Measurements from ENCODE around the gene SCP2.

The SCP2 gene

DNA sequence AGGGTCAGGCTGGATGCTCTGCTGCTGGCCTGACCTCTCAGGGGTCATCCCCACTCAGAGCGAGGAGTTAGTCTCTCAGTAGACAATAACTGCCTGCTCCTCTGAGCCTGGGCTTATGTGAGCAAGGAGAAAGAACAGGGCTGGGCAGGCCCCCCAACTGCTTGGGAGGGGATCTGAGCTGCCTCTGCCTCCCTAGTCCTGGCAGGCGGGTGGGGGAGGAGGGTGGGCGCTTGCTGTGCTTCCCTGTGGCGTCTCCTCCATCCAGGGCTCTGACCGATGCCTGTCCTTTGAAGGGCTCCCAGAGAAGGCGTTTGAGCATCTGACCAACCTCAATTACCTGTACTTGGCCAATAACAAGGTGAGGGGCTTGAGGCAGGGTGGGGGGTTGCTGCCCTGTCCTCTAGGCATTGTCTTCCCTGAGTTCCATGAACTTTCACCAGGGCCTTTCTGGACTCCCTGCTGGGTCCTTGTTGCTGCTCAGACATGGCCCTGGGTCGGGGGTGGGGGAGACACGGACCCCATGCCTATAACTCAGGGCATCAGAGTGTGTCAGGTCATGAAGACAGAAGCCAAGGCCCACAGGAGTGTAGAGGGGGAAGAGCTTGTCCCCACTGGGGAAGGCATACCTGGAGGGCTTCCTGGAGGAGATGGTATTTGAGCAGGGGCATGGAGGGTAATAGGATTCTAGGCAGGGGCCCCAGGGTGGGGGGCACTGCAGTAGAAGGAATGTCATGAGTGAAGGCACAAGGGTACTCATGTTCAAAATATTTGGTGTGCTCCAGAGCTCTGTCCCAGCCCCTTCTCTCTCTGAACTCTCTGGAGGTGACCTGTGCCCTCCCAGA lies 147.5 kb downstream of the SCP2 start (continued):
- TF ChIP-seq, protein P1, sequence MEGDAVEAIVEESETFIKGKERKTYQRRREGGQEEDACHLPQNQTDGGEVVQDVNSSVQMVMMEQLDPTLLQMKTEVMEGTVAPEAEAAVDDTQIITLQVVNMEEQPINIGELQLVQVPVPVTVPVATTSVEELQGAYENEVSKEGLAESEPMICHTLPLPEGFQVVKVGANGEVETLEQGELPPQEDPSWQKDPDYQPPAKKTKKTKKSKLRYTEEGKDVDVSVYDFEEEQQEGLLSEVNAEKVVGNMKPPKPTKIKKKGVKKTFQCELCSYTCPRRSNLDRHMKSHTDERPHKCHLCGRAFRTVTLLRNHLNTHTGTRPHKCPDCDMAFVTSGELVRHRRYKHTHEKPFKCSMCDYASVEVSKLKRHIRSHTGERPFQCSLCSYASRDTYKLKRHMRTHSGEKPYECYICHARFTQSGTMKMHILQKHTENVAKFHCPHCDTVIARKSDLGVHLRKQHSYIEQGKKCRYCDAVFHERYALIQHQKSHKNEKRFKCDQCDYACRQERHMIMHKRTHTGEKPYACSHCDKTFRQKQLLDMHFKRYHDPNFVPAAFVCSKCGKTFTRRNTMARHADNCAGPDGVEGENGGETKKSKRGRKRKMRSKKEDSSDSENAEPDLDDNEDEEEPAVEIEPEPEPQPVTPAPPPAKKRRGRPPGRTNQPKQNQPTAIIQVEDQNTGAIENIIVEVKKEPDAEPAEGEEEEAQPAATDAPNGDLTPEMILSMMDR (tag by site-specific recombination; IDR thresholded peaks at IDR 0.05), result no peak
- TF ChIP-seq ZNF837 (tag by site-specific recombination; IDR thresholded peaks at IDR 0.05) (no peak), SCRT1 (tag by site-specific recombination; IDR thresholded peaks at IDR 0.05; ENCODE audit: borderline replicate concordance) (no peak), ZNF544 (tag by site-specific recombination; IDR thresholded peaks at IDR 0.05) (no peak), ZNF354C (tag by site-specific recombination; IDR thresholded peaks at IDR 0.05; ENCODE audit: borderline replicate concordance, low read depth) (no peak), ZNF175 (tag by site-specific recombination; IDR thresholded peaks at IDR 0.05) (no peak), ZNF621 (tag by site-specific recombination; IDR thresholded peaks at IDR 0.05) (no peak), GLIS1 (tag by site-specific recombination; IDR thresholded peaks at IDR 0.05) (no peak)
- TF ChIP-seq, protein P2, sequence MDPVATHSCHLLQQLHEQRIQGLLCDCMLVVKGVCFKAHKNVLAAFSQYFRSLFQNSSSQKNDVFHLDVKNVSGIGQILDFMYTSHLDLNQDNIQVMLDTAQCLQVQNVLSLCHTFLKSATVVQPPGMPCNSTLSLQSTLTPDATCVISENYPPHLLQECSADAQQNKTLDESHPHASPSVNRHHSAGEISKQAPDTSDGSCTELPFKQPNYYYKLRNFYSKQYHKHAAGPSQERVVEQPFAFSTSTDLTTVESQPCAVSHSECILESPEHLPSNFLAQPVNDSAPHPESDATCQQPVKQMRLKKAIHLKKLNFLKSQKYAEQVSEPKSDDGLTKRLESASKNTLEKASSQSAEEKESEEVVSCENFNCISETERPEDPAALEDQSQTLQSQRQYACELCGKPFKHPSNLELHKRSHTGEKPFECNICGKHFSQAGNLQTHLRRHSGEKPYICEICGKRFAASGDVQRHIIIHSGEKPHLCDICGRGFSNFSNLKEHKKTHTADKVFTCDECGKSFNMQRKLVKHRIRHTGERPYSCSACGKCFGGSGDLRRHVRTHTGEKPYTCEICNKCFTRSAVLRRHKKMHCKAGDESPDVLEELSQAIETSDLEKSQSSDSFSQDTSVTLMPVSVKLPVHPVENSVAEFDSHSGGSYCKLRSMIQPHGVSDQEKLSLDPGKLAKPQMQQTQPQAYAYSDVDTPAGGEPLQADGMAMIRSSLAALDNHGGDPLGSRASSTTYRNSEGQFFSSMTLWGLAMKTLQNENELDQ (tag by site-specific recombination; IDR thresholded peaks at IDR 0.05; ENCODE audit: low read depth), result no peak

DNA sequence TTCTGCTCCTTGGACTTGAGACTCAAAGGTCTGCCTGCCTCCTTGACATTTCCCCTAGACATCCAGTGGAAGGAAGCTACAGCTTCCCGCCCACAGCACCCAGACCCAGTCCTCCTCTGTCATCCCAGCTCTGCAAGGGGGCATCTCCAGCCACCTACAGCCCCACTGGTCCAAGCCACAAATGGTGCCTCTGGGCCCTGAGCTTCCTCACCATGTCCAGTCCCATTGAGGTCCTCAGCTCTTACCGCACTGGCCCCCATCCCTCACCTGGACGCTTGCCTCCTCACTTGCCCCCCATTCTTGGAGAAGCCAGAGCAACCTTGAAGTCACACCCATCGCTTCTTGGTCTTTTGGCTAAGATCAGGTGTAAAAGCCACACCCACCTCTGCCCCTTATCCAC lies 148.1 kb downstream of the SCP2 start:
- TF ChIP-seq, protein P3, sequence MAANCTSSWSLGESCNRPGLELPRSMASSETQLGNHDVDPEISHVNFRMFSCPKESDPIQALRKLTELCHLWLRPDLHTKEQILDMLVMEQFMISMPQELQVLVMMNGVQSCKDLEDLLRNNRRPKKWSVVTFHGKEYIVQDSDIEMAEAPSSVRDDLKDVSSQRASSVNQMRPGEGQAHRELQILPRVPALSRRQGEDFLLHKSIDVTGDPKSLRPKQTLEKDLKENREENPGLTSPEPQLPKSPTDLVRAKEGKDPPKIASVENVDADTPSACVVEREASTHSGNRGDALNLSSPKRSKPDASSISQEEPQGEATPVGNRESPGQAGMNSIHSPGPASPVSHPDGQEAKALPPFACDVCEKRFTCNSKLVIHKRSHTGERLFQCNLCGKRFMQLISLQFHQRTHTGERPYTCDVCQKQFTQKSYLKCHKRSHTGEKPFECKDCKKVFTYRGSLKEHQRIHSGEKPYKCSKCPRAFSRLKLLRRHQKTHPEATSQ (tag by site-specific recombination; IDR thresholded peaks at IDR 0.05), result no peak
- TF ChIP-seq, protein P4, sequence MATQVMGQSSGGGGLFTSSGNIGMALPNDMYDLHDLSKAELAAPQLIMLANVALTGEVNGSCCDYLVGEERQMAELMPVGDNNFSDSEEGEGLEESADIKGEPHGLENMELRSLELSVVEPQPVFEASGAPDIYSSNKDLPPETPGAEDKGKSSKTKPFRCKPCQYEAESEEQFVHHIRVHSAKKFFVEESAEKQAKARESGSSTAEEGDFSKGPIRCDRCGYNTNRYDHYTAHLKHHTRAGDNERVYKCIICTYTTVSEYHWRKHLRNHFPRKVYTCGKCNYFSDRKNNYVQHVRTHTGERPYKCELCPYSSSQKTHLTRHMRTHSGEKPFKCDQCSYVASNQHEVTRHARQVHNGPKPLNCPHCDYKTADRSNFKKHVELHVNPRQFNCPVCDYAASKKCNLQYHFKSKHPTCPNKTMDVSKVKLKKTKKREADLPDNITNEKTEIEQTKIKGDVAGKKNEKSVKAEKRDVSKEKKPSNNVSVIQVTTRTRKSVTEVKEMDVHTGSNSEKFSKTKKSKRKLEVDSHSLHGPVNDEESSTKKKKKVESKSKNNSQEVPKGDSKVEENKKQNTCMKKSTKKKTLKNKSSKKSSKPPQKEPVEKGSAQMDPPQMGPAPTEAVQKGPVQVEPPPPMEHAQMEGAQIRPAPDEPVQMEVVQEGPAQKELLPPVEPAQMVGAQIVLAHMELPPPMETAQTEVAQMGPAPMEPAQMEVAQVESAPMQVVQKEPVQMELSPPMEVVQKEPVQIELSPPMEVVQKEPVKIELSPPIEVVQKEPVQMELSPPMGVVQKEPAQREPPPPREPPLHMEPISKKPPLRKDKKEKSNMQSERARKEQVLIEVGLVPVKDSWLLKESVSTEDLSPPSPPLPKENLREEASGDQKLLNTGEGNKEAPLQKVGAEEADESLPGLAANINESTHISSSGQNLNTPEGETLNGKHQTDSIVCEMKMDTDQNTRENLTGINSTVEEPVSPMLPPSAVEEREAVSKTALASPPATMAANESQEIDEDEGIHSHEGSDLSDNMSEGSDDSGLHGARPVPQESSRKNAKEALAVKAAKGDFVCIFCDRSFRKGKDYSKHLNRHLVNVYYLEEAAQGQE (tag by site-specific recombination; IDR thresholded peaks at IDR 0.05), result no peak
- TF ChIP-seq, protein P5, sequence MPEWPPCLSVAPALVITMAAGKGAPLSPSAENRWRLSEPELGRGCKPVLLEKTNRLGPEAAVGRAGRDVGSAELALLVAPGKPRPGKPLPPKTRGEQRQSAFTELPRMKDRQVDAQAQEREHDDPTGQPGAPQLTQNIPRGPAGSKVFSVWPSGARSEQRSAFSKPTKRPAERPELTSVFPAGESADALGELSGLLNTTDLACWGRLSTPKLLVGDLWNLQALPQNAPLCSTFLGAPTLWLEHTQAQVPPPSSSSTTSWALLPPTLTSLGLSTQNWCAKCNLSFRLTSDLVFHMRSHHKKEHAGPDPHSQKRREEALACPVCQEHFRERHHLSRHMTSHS (tag by site-specific recombination; IDR thresholded peaks at IDR 0.05), result no peak
- no peak for TF ChIP-seq ZFP37 (tag by site-specific recombination; IDR thresholded peaks at IDR 0.05)
- TF ChIP-seq ZNF350 (tag by site-specific recombination; IDR thresholded peaks at IDR 0.05), result no peak
- no peak for TF ChIP-seq TCF7L2 (IDR thresholded peaks at IDR 0.05; ENCODE audit: borderline replicate concordance, low read depth, low read length)
- TF ChIP-seq SETDB1 (IDR thresholded peaks at IDR 0.05; ENCODE audit: insufficient read length, low read length), result no peak
- TF ChIP-seq ZNF785 (tag by site-specific recombination; IDR thresholded peaks at IDR 0.05), result no peak
- CTCF ChIA-PET, result interaction anchor here (0.6 kb wide), 1 partner anchor 109 kb away, joined by 6 read pairs; no protein-coding TSS in a partner anchor
- POLR2A ChIA-PET, result no interaction called here
- H3K4me1 ChIP-seq (ENCODE audit: control insufficient read depth, insufficient read depth, low read length), result no peaks in the 10 kb centered on the region
- no peaks in the 10 kb centered on the region for H3K36me3 ChIP-seq (ENCODE audit: control insufficient read depth in 2 of 2, insufficient read depth in 1 of 2, low read length in 2 of 2)
- H3K9me3 ChIP-seq (ENCODE audit: control insufficient read depth, insufficient read depth, low read depth, low read length), result no peaks in the 10 kb centered on the region
- no peak overlapping the region for H3K27ac ChIP-seq (ENCODE audit: extremely low read depth, low read depth, low read length)
- no peak overlapping the region for H3K4me3 ChIP-seq (ENCODE audit: low read depth, low read length)
